Activated naive CD4-positive, alpha-beta T cell treated with anti-CD3 and anti-CD28 coated beads, Interleukin-2, amount 50 U/mL, for 72 hours (primary cell): ENCODE data around the gene MSI1. TPM values are rescaled to one million over a fixed set of nuclear protein-coding genes. Genes with fewer than 3 reads are reported as not detected.

Experiments
- ATAC-seq, 2 donors: fragments of 150-1000 bp; cut with Tn5 transposase; 2 replicates each; pipeline ENCODE4 v1.10.0; 2021; ENCODE audit warnings: mild to moderate bottlenecking in 2 of 2, moderate library complexity in 2 of 2
- DNase-seq, 2 donors: peaks; one replicate each; pipeline ENCODE4 v3.0.0; 2021 to 2022; ENCODE audit warnings: low spot score in 2 of 2
- H3K27ac Mint-ChIP-seq, 2 donors: one replicate each; pipeline ENCODE4 v1.8.0; 2022; ENCODE audit warnings: mild to moderate bottlenecking in 2 of 2, mixed read lengths in 2 of 2
- H3K36me3 Mint-ChIP-seq, 2 donors: one replicate each; pipeline ENCODE4 v1.8.0; 2022; ENCODE audit warnings: mixed read lengths in 2 of 2
- H3K9me3 Mint-ChIP-seq, 2 donors: one replicate each; pipeline ENCODE4 v1.8.0; 2022; ENCODE audit warnings: mixed read lengths in 2 of 2
- total RNA-seq, 2 donors: library from RNA; stranded (reverse); gene quantifications; one replicate each; pipeline ENCODE4 v1.2.3, GENCODE V29; 2022

MSI1 gene
- total RNA-seq, 2 donors from 2014 or later, result 0.51 TPM; not detected in 1

- H3K36me3 Mint-ChIP-seq, result no peaks in the 10 kb centered on the region
- ATAC-seq (peak; percentile 100), DNase-seq (peak; percentile 100)
- no peaks in the 10 kb centered on the region for H3K9me3 Mint-ChIP-seq
- peak overlapping the region; percentile 94 to 98 for H3K27ac Mint-ChIP-seq
These were observed 51.5 kb downstream of the MSI1 start for GRCh38 chr12:120317224-120318105.

DNA sequence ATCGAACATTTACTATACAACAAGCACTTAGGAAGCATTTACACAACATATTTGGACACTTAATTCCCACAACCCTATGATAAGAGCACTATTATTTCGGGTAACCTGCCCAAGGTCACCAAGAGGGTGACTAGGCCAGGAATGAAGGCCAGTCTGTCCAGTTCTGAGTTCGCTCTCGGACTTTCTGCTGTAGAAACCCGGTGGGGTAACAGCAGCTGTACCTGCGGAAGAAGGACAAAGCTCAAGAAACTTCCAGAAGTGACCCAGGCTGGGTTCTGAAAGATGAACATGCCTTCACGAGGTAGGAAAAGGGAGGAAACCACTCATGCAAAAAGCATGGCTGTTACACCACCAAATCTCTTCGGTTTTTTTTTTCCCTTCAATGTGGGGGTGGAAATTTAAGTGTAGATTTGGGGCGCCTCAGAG lies 52.2 kb downstream of the MSI1 start:
- DNase-seq, result no peak
- ATAC-seq, result no peak
- no peaks in the 10 kb centered on the region for H3K36me3 Mint-ChIP-seq
- peak overlapping the region; percentile 94 to 98 for H3K27ac Mint-ChIP-seq
- H3K9me3 Mint-ChIP-seq, result no peaks in the 10 kb centered on the region

GRCh38 chr12:120314220-120314619 lies 54.7 kb downstream of the MSI1 start:
- Mint-ChIP-seq H3K27ac (no peak overlapping the region), H3K36me3 (no peaks in the 10 kb centered on the region), H3K9me3 (no peaks in the 10 kb centered on the region)
- no peak for DNase-seq
- ATAC-seq, result no peak

DNA sequence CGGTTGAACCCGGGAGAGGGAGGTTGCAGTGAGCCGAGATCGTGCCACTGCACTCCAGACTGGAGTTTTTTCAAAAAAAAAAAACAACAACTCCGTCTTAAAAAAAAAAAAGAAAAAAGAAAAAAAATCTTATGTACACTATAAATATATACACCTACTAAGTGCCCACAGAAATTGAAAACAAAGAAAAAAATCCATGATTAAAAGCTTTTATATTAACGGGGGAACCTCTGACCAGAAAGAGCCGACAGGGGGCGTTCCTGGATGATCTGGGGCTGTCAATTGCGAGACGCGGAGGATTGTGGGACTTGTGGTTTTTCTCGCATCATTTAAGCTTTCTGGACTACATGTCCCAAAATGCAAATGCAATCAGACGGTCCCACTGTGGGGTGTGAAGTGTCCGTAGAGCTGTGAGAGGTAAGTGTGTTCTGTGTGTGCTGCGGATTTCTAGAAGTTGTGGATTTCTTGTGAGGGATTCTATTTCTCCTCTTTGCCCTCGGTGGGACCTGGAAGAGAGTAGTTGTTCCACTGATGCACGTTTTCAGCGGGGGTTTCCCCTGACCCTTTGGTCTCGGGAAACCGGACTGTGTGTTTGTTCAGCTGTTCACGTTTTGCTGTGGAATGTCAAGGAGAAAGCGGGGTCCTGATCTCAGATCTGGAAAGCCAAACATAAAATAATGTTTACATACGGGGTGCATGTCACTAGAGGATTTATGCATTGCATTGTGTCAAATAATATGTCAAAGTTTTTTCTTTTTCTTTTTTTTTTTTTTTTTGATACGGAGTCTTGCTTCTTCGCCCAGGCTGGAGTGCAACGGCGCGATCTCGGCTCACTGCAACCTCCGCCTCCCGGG lies 66.8 kb downstream of the MSI1 start, which contains the start of gene SIRT4:
Gene SIRT4, plus strand, starts transcription at position 360 of the 854 bp plus-strand sequence. CDS start 1,241 bp downstream, outside the sequence.
- H3K27ac Mint-ChIP-seq, result peak within 1 kb of the TSS; percentile 83 to 87
- peaks cover 0 to 6% of the 10 kb centered on the region in 2 donors for H3K36me3 Mint-ChIP-seq
- DNase-seq (peak; percentile 82 to 87), ATAC-seq (peak; percentile 100)
- H3K9me3 Mint-ChIP-seq, result no peaks in the 10 kb centered on the region

GRCh38 chr12:120292661-120293531 lies 76.1 kb downstream of the MSI1 start, which contains the start of gene RNU4-1:
RNU4-1 (minus strand) TSS chr12:120293237.
- ATAC-seq (peak; percentile 50 to 59), DNase-seq (peak; percentile 72 to 83)
- no peaks in the 10 kb centered on the region for H3K36me3 Mint-ChIP-seq
- H3K27ac Mint-ChIP-seq, result no peak within 1 kb of the TSS
- H3K9me3 Mint-ChIP-seq, result no peaks in the 10 kb centered on the region

DNA sequence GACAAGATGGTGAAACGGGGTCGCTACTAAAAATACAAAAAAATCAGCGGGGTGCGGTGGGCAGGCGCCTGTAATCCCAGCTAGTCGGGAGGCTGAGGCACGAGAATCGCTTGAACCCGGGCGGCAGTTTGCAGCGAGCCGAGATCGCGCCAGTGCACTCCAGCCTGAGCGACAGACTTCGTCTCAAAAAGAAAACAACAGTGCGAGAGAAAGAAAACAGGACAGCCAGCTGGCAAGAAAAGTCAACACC lies 76.6 kb downstream of the MSI1 start:
- ATAC-seq, result peak; percentile 0 to 13
- Mint-ChIP-seq H3K36me3 (no peaks in the 10 kb centered on the region), H3K9me3 (no peaks in the 10 kb centered on the region), H3K27ac (no peak overlapping the region)
- DNase-seq, result no peak

Other genes starting within 250 kb of the MSI1 start
- 100 to 1,000 TPM; 114 to 131 TPM for gene GCN1, start 174.4 kb downstream of the MSI1 start, total RNA-seq
- 1,000 to 10,000 TPM; 4,045 to 4,525 TPM for gene RPLP0, start 168.1 kb downstream of the MSI1 start, total RNA-seq
- gene PXN, start 103.4 kb downstream of the MSI1 start, total RNA-seq, result 10 to 100 TPM; 49.8 to 66.8 TPM
- 1,000 to 10,000 TPM; 2,655 to 3,867 TPM for gene RNU4-2, start 77.3 kb downstream of the MSI1 start, total RNA-seq
- 1,000 to 10,000 TPM; 1,753 to 2,211 TPM for gene RNU4-1, start 75.9 kb downstream of the MSI1 start, total RNA-seq
- 1 to 10 TPM; 3.3 TPM for gene SIRT4, start 66.8 kb downstream of the MSI1 start, total RNA-seq
- not detected for gene PLA2G1B, start 41.4 kb downstream of the MSI1 start, total RNA-seq
- gene COX6A1, start 68.9 kb upstream of the MSI1 start, total RNA-seq, result 100 to 1,000 TPM; 416 to 490 TPM
- gene TRIAP1, start 77.2 kb upstream of the MSI1 start, total RNA-seq, result 10 to 100 TPM; 33.8 to 49.5 TPM
- 10 to 100 TPM; 27.5 to 46.3 TPM for gene GATC, start 77.3 kb upstream of the MSI1 start, total RNA-seq
- 100 to 1,000 TPM; 148 to 207 TPM for gene SRSF9, start 100.6 kb upstream of the MSI1 start, total RNA-seq
- gene DYNLL1, start 126.9 kb upstream of the MSI1 start, total RNA-seq, result 100 to 1,000 TPM in 1 of 2 donors, 10 to 100 TPM in 1; 49.5 to 157 TPM
- gene COQ5, start 160.0 kb upstream of the MSI1 start, total RNA-seq, result 10 to 100 TPM in 1 of 2 donors, 1 to 10 TPM in 1; 9.7 to 37.8 TPM
- gene RNF10, start 165.2 kb upstream of the MSI1 start, total RNA-seq, result 100 to 1,000 TPM; 182 to 196 TPM
- gene POP5, start 212.2 kb upstream of the MSI1 start, total RNA-seq, result 10 to 100 TPM; 34.7 to 51.5 TPM